NCI-H748 (cell line): ENCODE data around the gene EBI3.
"Not testable (repeated sequence)": the region's sequence is repeated elsewhere in the genome, so short reads cannot be mapped to it uniquely, and the experiment has no call there.

Source experiments
- DNase-seq: peaks from one replicate; lab custom pipeline; 2025; ENCODE audit not compliant: unreplicated experiment; lab: John Stamatoyannopoulos, UW

Gene EBI3

GRCh38 chr19:4199699-4200293, 29.5 kb upstream of the EBI3 start:
- DNase-seq: peak; percentile 37

GRCh38 chr19:4200940-4201542, 28.3 kb upstream of the EBI3 start:
- DNase-seq: no peak

- no peak for DNase-seq
Measured at GRCh38 chr19:4201798-4202197, 27.5 kb upstream of the EBI3 start.

- DNase-seq: no peak
Measured at GRCh38 chr19:4206818-4207484, 22.4 kb upstream of the EBI3 start.

GRCh38 chr19:4208385-4209094, 20.8 kb upstream of the EBI3 start:
- DNase-seq: no peak

GRCh38 chr19:4210166-4210731, 19.1 kb upstream of the EBI3 start:
- no peak for DNase-seq

GRCh38 chr19:4213116-4213515, 16.2 kb upstream of the EBI3 start:
- no peak for DNase-seq

GRCh38 chr19:4215807-4216206, 13.5 kb upstream of the EBI3 start:
- no peak for DNase-seq

- no peak for DNase-seq
Measured at GRCh38 chr19:4216846-4217245, 12.5 kb upstream of the EBI3 start.

GRCh38 chr19:4217429-4218264, 11.7 kb upstream of the EBI3 start:
- no peak for DNase-seq

GRCh38 chr19:4218523-4218922, 10.8 kb upstream of the EBI3 start:
- not testable (repeated sequence) for DNase-seq

GRCh38 chr19:4220188-4220587, 9.1 kb upstream of the EBI3 start:
- no peak for DNase-seq

- no peak for DNase-seq
Measured at GRCh38 chr19:4224470-4224869, 4.9 kb upstream of the EBI3 start.

- DNase-seq: no peak
Measured at GRCh38 chr19:4225885-4226284, 3.4 kb upstream of the EBI3 start.

- no peak for DNase-seq
Measured at GRCh38 chr19:4227771-4228170, 1.6 kb upstream of the EBI3 start.

GRCh38 chr19:4228765-4229178, 551 bp upstream of the EBI3 start:
- no peak for DNase-seq

GRCh38 chr19:4230237-4230636, 914 bp downstream of the EBI3 start:
- not testable (repeated sequence) for DNase-seq

- DNase-seq: not testable (repeated sequence)
Measured at GRCh38 chr19:4231521-4231920, 2.2 kb downstream of the EBI3 start.

GRCh38 chr19:4232139-4232538, 2.8 kb downstream of the EBI3 start:
- DNase-seq: not testable (repeated sequence)

- peak; percentile 16 for DNase-seq
Measured at GRCh38 chr19:4232614-4233281, 3.4 kb downstream of the EBI3 start.
